ENCODE results near the gene ZNF665.

GRCh38 chr19:53156850-53157249 is 36.3 kb downstream of the ZNF665 start:
- TF ChIP-seq CTCF (IDR thresholded peaks at IDR 0.05) (no peak), POLR2A (IDR thresholded peaks at IDR 0.05) (no peak)

Data from esophagus squamous epithelium (tissue), 4 donors.